ENCODE data around the gene KCTD13. TPM values are rescaled to one million over a fixed set of nuclear protein-coding genes. Genes with fewer than 3 reads are reported as not detected.

The KCTD13 gene
- total and polyA plus RNA-seq, 2 donors from 2014 or later, result 9.9 to 25.8 TPM

DNA sequence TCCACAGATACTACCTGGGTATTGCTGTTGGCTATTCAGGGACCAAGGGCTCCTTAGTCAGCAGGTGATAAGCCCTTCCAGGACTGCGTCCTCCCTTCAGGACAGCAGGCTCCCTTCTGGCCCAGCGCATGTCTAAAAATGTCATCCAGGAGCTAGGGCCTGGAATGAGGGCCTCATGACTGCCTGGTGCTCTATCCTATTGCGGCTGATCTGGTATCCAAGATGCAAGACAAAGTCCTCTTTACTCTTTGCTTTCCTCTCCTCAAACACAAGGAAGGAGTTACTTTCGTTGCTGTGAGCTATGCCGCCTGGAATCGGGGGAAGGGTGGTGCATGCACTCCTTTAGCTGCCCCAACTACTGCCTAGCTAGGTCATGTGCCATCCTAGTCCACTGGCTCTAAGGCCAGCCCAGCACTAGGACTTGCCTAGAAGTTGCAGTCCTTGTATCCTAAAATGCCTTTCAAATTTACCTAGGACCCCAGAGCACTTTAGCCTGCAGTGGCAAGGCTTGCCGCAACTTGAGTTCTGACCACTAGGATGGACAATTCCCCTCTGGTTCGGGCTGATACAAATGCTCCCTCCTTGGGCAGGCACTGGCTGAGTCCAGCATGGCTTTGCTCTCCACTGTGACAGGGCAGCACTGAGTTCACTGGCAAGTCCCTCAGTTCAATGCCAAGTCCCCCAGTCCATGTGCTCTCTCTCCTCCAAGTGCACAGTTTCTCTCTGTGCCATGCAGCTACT lies 25.8 kb upstream of the KCTD13 start:
- Histone ChIP-seq H3K4me3 (ENCODE audit: low read length in 3 of 3) (no peak overlapping the region), H3K9me3 (ENCODE audit: control insufficient read depth in 2 of 3, insufficient read depth in 1 of 3, low read length in 3 of 3) (no peaks in the 10 kb centered on the region), H3K4me1 (ENCODE audit: control insufficient read depth in 2 of 3, insufficient read depth in 2 of 3, low read depth in 1 of 3, low read length in 3 of 3) (no peaks in the 10 kb centered on the region), H3K27ac (ENCODE audit: low read depth in 2 of 2, low read length in 2 of 2) (no peak overlapping the region), H3K36me3 (ENCODE audit: control insufficient read depth in 2 of 3, insufficient read depth in 3 of 3, low read length in 3 of 3) (no peaks in the 10 kb centered on the region), H3K27me3 (ENCODE audit: control insufficient read depth, insufficient read depth, low read length) (no peaks in the 10 kb centered on the region), H3K9ac (ENCODE audit: low read length in 3 of 3) (no peak overlapping the region)
- no peak for DNase-seq
- no peak for FAIRE-seq
- intact Hi-C loops (cut with DNase I), result no loop called here
- TF ChIP-seq, protein P1, sequence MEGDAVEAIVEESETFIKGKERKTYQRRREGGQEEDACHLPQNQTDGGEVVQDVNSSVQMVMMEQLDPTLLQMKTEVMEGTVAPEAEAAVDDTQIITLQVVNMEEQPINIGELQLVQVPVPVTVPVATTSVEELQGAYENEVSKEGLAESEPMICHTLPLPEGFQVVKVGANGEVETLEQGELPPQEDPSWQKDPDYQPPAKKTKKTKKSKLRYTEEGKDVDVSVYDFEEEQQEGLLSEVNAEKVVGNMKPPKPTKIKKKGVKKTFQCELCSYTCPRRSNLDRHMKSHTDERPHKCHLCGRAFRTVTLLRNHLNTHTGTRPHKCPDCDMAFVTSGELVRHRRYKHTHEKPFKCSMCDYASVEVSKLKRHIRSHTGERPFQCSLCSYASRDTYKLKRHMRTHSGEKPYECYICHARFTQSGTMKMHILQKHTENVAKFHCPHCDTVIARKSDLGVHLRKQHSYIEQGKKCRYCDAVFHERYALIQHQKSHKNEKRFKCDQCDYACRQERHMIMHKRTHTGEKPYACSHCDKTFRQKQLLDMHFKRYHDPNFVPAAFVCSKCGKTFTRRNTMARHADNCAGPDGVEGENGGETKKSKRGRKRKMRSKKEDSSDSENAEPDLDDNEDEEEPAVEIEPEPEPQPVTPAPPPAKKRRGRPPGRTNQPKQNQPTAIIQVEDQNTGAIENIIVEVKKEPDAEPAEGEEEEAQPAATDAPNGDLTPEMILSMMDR (IDR thresholded peaks at IDR 0.05; ENCODE audit: borderline replicate concordance, extremely low read depth, insufficient read depth), result no peak

DNA sequence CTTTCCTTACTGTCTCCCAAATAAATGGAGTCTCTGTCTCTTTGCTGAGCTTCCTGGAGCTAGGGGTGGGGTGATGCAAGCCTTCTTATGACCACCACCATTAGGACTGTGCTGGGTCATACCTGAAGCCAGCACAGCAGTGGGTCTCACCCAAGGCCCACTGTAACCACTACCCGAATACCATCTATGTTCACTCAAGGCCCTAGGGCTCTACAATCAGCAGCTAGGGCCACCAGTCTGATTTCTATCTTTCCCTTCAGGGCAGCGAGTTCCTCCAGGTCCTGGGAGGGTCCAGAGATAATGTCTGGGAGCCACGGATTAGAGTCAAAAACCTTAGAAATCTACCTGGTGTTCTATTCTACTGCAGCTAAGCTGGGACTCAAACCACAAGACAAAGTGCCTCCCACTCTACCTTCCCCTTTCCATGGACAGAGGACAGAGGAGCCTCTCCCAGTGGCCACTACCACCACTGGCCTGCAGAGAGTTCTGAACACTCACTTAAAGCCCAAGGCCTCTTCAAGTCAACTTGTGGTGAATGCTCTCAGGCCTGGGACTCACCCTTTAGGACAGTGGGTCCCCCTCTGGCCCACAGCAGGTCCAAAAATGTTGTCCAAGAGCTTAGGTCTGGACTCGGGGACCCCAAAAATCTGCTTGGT lies 24.9 kb upstream of the KCTD13 start:
- no peak overlapping the region for H3K4me3 ChIP-seq (ENCODE audit: low read length in 3 of 3)
- FAIRE-seq, result no peak
- no peak overlapping the region for H3K27ac ChIP-seq (ENCODE audit: low read depth in 2 of 2, low read length in 2 of 2)
- no peaks in the 10 kb centered on the region for H3K27me3 ChIP-seq (ENCODE audit: control insufficient read depth, insufficient read depth, low read length)
- DNase-seq, result no peak
- no peaks in the 10 kb centered on the region for H3K36me3 ChIP-seq (ENCODE audit: control insufficient read depth in 2 of 3, insufficient read depth in 3 of 3, low read length in 3 of 3)
- no peak overlapping the region for H3K9ac ChIP-seq (ENCODE audit: low read length in 3 of 3)
- H3K4me1 ChIP-seq (ENCODE audit: control insufficient read depth in 2 of 3, insufficient read depth in 2 of 3, low read depth in 1 of 3, low read length in 3 of 3), result no peaks in the 10 kb centered on the region
- TF ChIP-seq, protein P1 (IDR thresholded peaks at IDR 0.05; ENCODE audit: borderline replicate concordance, extremely low read depth, insufficient read depth), result no peak
- no peaks in the 10 kb centered on the region for H3K9me3 ChIP-seq (ENCODE audit: control insufficient read depth in 2 of 3, insufficient read depth in 1 of 3, low read length in 3 of 3)
- intact Hi-C loops (cut with DNase I), result no loop called here

DNA sequence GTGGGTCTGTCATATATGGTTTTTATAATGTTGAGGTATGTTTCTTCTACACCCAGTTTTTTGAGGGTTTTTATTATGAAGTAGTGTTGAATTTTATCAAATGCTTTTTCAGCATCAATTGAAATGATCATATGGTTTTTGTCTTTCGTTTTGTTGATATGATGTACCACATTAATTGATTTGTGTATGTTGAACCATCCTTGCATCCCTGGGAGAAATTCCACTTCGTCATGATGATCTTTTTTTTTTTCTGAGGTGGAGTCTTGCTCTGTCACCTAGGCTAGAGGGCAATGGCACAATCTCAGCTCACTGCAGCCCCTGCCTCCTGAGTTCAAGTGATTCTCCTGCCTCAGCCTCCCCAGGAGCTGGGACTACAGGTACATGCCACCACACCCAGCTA lies 21.9 kb upstream of the KCTD13 start:
- no peak for FAIRE-seq
- intact Hi-C loops (cut with DNase I), result no loop called here

More for the DNA sequence above, 21.9 kb upstream of the KCTD13 start:
- H3K9ac ChIP-seq (ENCODE audit: low read length in 3 of 3), result no peak overlapping the region
- no peaks in the 10 kb centered on the region for H3K9me3 ChIP-seq (ENCODE audit: control insufficient read depth in 2 of 3, insufficient read depth in 1 of 3, low read length in 3 of 3)
- H3K36me3 ChIP-seq (ENCODE audit: control insufficient read depth in 2 of 3, insufficient read depth in 3 of 3, low read length in 3 of 3), result no peaks in the 10 kb centered on the region
- no peak overlapping the region for H3K4me3 ChIP-seq (ENCODE audit: low read length in 3 of 3)
- H3K4me1 ChIP-seq (ENCODE audit: control insufficient read depth in 2 of 3, insufficient read depth in 2 of 3, low read depth in 1 of 3, low read length in 3 of 3), result peaks cover 0 to 6% (median 3%) of the 10 kb centered on the region in 3 donors
- no peaks in the 10 kb centered on the region for H3K27me3 ChIP-seq (ENCODE audit: control insufficient read depth, insufficient read depth, low read length)
- H3K27ac ChIP-seq (ENCODE audit: low read depth in 2 of 2, low read length in 2 of 2), result no peak overlapping the region
- TF ChIP-seq, protein P1 (IDR thresholded peaks at IDR 0.05; ENCODE audit: borderline replicate concordance, extremely low read depth, insufficient read depth), result no peak
- DNase-seq, result no peak
